Small intestine (tissue), 7 donors: ENCODE data around the gene TIPIN. TPM values are rescaled to one million over a fixed set of nuclear protein-coding genes. Genes with fewer than 3 reads are reported as not detected.
"Not testable (repeated sequence)": the region's sequence is repeated elsewhere in the genome, so short reads cannot be mapped to it uniquely, and the experiment has no call there.

Source experiments
- DNase-seq, 2 donors: peaks; one replicate each; pipeline versions ENCODE4 v3.0.0 to v3.0.0-alpha.2; 2013
- FAIRE-seq: peaks from 2 replicates; lab custom pipeline; 2012; peaks lifted over from hg19 to GRCh38; lab: Jason Lieb, UNC
- H3K27ac ChIP-seq, 3 donors: one replicate each; pipeline ENCODE4 v1.5.1; 2013; ENCODE audit warnings: low read length in 2 of 3, mild to moderate bottlenecking in 2 of 3, control low read depth in 1 of 3, inconsistent platforms in 1 of 3, low read depth in 1 of 3, moderate library complexity in 1 of 3
- H3K27me3 ChIP-seq, 3 donors: one replicate each; pipeline ENCODE4 v1.6.1; 2013; ENCODE audit warnings: low read length in 3 of 3, inconsistent platforms in 1 of 3; ENCODE audit not compliant: control insufficient read depth in 3 of 3, insufficient read depth in 3 of 3
- H3K36me3 ChIP-seq, 3 donors: one replicate each; pipeline ENCODE4 v1.6.1; 2013; ENCODE audit warnings: low read length in 3 of 3, inconsistent platforms in 1 of 3, low read depth in 1 of 3, mild to moderate bottlenecking in 1 of 3, moderate library complexity in 1 of 3; ENCODE audit not compliant: control insufficient read depth in 3 of 3, insufficient read depth in 2 of 3
- H3K4me1 ChIP-seq, 3 donors: one replicate each; pipeline ENCODE4 v1.6.1; 2013; ENCODE audit warnings: low read length in 2 of 3, inconsistent platforms in 1 of 3, low read depth in 1 of 3, mild to moderate bottlenecking in 1 of 3, moderate library complexity in 1 of 3; ENCODE audit not compliant: control insufficient read depth in 3 of 3, insufficient read depth in 2 of 3
- H3K4me3 ChIP-seq, 3 donors: one replicate each; pipeline ENCODE4 v1.5.1; 2013; ENCODE audit warnings: low read length in 3 of 3, control low read depth in 1 of 3, inconsistent platforms in 1 of 3, low read depth in 1 of 3, mild to moderate bottlenecking in 1 of 3, moderate library complexity in 1 of 3
- H3K9me3 ChIP-seq, 2 donors: one replicate each; pipeline ENCODE4 v1.6.1; 2013; ENCODE audit warnings: low read depth in 1 of 2, low read length in 1 of 2; ENCODE audit not compliant: control insufficient read depth in 2 of 2, insufficient read depth in 1 of 2
- WGBS, 3 donors: extraction: QIAGEN DNeasy Blood & Tissue Kit; methylation state at CpG; one replicate each; pipeline ENCODE4 v1.1.7; 2013; 5-methylcytosine and 5-hydroxymethylcytosine counted together
- polyA plus RNA-seq, 4 donors: library from polyadenylated mRNA; stranded (reverse) in 3 of 4; unstranded in 1 of 4; fragments of 200-250 nt in 3 of 4; fragments of 120-200 nt in 1 of 4; gene quantifications; one replicate each; pipeline versions ENCODE4 v1.2.1 to v1.2.3, GENCODE V29; 2013
- donor health status: healthy with polysubstance abuse.
- donor health status: control.
- donor health status: control.
- donor health status: Bipolar disorder and iron deficiency.
- donor health status: healthy.

The TIPIN gene
- polyA plus RNA-seq, 4 donors: 0.27 to 10.8 (median 3.9) TPM

GRCh38 chr15:66401130-66402021 lies 44.9 kb upstream of the TIPIN start:
- Histone ChIP-seq H3K4me3 (no peak overlapping the region), H3K27ac (no peak overlapping the region), H3K4me1 (peaks cover 0 to 5% (median 0%) of the 10 kb centered on the region in 3 donors), H3K27me3 (no peaks in the 10 kb centered on the region), H3K36me3 (peaks cover 0 to 9% (median 0%) of the 10 kb centered on the region in 3 donors), H3K9me3 (no peaks in the 10 kb centered on the region)
- 74 to 85% (median 80%) methylated on average over 8 of the region's 8 CpGs for WGBS, 3 donors
- DNase-seq (no peak), FAIRE-seq (no peak)

GRCh38 chr15:66400351-66400774 lies 43.9 kb upstream of the TIPIN start:
- no peak for FAIRE-seq
- peaks cover 0 to 2% (median 0%) of the 10 kb centered on the region in 3 donors for H3K4me1 ChIP-seq

GRCh38 chr15:66399276-66399675 lies 42.8 kb upstream of the TIPIN start:
- WGBS, 3 donors: 91 to 95% (median 92%) methylated on average over 8 of the region's 8 CpGs
- peaks cover 0 to 16% (median 0%) of the 10 kb centered on the region in 3 donors for H3K36me3 ChIP-seq
- H3K9me3 ChIP-seq: no peaks in the 10 kb centered on the region
- H3K27ac ChIP-seq: no peak overlapping the region
- no peak overlapping the region for H3K4me3 ChIP-seq
- FAIRE-seq: no peak
- peaks cover 0 to 2% (median 0%) of the 10 kb centered on the region in 3 donors for H3K4me1 ChIP-seq
- DNase-seq: no peak
- no peaks in the 10 kb centered on the region for H3K27me3 ChIP-seq

More at GRCh38 chr15:66400351-66400774, 43.9 kb upstream of the TIPIN start:
- Histone ChIP-seq H3K27ac (no peak overlapping the region), H3K36me3 (peaks cover 0 to 16% (median 0%) of the 10 kb centered on the region in 3 donors), H3K27me3 (no peaks in the 10 kb centered on the region), H3K4me3 (no peak overlapping the region), H3K9me3 (no peaks in the 10 kb centered on the region)
- no peak for DNase-seq
- 83 to 95% (median 91%) methylated on average over 3 of the region's 3 CpGs for WGBS, 3 donors

GRCh38 chr15:66394915-66395314 lies 38.4 kb upstream of the TIPIN start:
- DNase-seq (no peak), FAIRE-seq (no peak)
- H3K4me1 ChIP-seq: peaks cover 0 to 3% (median 0%) of the 10 kb centered on the region in 3 donors
- no peaks in the 10 kb centered on the region for H3K27me3 ChIP-seq
- WGBS, 3 donors: 96 to 100% (median 100%) methylated on average over 1 of the region's 1 CpG
- H3K27ac ChIP-seq: no peak overlapping the region
- peaks cover 0 to 15% (median 0%) of the 10 kb centered on the region in 3 donors for H3K36me3 ChIP-seq
- H3K9me3 ChIP-seq: no peaks in the 10 kb centered on the region
- no peak overlapping the region for H3K4me3 ChIP-seq

- Histone ChIP-seq H3K4me1 (peaks cover 0 to 6% (median 0%) of the 10 kb centered on the region in 3 donors), H3K36me3 (peaks cover 0 to 18% (median 0%) of the 10 kb centered on the region in 3 donors), H3K27ac (no peak overlapping the region), H3K9me3 (no peaks in the 10 kb centered on the region), H3K4me3 (no peak overlapping the region), H3K27me3 (no peaks in the 10 kb centered on the region)
- no peak for DNase-seq
- 97 to 100% (median 100%) methylated on average over 1 of the region's 1 CpG for WGBS, 3 donors
- FAIRE-seq: no peak
Observed at GRCh38 chr15:66394472-66394871, 38.0 kb upstream of the TIPIN start.

GRCh38 chr15:66393037-66393436 lies 36.6 kb upstream of the TIPIN start:
- H3K27me3 ChIP-seq, FAIRE-seq, DNase-seq, H3K27ac ChIP-seq, H3K9me3 ChIP-seq, H3K4me3 ChIP-seq: not testable (repeated sequence)
- peaks cover 2 to 12% (median 5%) of the 10 kb centered on the region in 3 donors for H3K4me1 ChIP-seq
- peaks cover 0 to 14% (median 0%) of the 10 kb centered on the region in 3 donors for H3K36me3 ChIP-seq
- WGBS, 3 donors: 94 to 100% (median 95%) methylated on average over 1 of the region's 1 CpG

- Histone ChIP-seq H3K36me3 (peaks cover 0 to 8% (median 0%) of the 10 kb centered on the region in 3 donors), H3K27ac (peak overlapping the region in 1 of 3 donors; percentile 7), H3K9me3 (no peaks in the 10 kb centered on the region), H3K4me3 (no peak overlapping the region), H3K27me3 (no peaks in the 10 kb centered on the region), H3K4me1 (peaks cover 3 to 17% (median 10%) of the 10 kb centered on the region in 3 donors)
- DNase-seq (peak in 1 of 2 donors; percentile 52), FAIRE-seq (no peak)
- 38 to 48% (median 40%) methylated on average over 1 of the region's 1 CpG for WGBS, 3 donors
Observed at GRCh38 chr15:66390678-66391077, 34.2 kb upstream of the TIPIN start.

GRCh38 chr15:66389859-66390381 lies 33.4 kb upstream of the TIPIN start:
- Histone ChIP-seq H3K36me3 (peaks cover 0 to 5% (median 0%) of the 10 kb centered on the region in 3 donors), H3K27me3 (no peaks in the 10 kb centered on the region), H3K27ac (peak overlapping the region in 1 of 3 donors; percentile 4), H3K4me3 (no peak overlapping the region), H3K9me3 (no peaks in the 10 kb centered on the region), H3K4me1 (peaks cover 3 to 17% (median 10%) of the 10 kb centered on the region in 3 donors)
- FAIRE-seq: no peak
- no peak for DNase-seq
